Hindlimb muscle (tissue), 1 donor: ENCODE results near the gene SSTR5. TPM values are rescaled to one million over a fixed set of nuclear protein-coding genes. Genes with fewer than 3 reads are reported as not detected.

Experiments
- DNase-seq: peaks from one replicate; pipeline ENCODE4 v3.0.0-alpha.2; 2013
- polyA plus RNA-seq: library from polyadenylated mRNA; unstranded; fragments of 120-200 nt; gene quantifications from one replicate; pipeline ENCODE4 v1.2.1, GENCODE V29; 2013; ENCODE audit not compliant: insufficient read length

The SSTR5 gene
- polyA plus RNA-seq, 1 donor, result not detected

GRCh38 chr16:1040346-1040745 is 32.2 kb upstream of the SSTR5 start:
- no peak for DNase-seq

GRCh38 chr16:1042049-1042744 is 30.4 kb upstream of the SSTR5 start:
- DNase-seq, result no peak

DNA sequence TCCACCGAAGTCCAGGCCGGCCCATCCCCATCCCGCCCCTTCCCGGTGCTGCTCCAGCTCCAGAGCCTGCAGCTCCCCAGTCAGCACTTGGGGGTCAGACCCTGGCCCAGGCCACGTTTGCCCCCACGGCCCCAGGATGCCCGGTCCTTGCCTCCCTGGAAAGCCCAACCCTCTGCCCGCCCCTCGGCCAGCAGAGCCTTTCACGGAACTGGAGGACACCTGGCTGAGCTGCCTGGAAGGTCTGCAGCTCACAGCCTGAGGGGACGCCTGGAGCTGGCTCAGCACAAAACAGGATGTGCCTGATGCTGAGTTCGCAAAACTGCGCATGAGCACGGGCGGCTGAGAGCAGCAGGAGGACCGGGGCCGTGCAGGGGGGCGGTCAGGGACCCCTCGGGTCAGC is 29.7 kb upstream of the SSTR5 start:
- peak; percentile 80 for DNase-seq

DNA sequence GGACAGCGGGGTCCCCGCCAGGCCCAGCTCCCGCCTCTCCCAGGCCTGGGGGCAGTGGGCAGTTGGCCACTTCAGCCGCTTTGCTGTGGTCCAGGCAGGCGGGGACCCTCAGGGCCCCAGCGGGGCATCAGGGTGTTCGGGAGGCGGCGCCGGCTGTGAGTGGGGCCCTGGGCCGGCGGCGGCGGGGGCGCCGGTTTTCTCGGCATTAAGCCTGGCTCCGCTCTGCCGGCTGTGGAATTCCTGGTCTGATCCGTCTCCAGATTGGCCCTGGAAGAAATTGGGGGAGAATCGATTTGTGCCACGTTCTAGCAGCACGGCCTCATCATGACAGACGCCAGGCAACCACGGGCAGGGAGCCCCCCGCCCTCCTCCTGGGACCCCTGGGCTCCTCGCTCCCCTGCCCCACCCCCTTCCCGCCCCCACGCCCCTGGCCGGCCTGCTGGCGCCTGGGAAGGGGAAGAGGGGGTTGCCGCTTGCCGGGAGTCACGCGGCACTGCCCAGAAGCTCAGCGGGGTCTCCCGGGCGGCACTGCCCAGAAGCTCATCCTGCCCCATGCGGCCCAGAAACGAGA is 28.6 kb upstream of the SSTR5 start:
- no peak for DNase-seq

DNA sequence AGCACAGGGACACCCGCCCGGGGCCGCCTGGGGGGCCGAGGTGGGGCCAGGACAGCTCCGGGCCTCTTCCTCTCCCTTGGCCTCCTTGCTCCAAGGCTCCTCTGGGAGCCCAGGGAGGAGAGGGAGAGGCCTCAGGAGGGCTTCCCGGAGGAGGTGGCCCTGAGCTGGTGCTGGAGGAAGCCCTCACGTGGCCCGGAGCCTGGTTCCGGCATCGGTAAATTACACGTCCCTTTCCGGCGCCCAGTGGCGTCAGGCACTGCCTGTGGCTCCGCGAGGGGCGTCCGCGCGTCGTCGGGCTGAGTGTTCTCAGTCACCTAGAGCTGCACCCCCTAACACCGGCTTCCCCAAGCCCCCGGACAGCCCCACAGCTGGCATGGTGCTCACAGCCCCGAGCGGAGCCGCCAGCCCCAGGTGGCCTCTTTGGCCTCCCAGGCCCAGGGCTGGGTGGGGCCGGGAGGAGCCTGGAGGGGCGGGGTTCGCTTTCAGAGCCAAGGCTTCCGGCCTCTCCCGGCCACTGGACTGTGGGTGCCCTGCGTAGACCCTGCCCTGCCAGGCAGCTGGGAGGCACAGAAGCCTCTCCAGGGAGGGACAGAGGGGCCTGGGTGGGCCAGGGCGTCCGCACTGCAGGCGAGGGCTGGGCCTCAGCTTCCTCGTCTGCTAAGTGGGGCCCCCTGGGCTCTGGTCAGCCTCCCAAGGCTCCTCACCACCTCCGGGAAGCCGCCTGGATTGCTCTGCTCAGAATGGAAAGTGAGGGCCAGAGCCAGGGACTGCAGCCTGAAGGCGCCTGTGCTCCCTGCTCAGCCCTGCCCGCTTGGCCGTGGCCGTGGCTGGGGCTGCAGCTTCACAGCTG is 27.9 kb upstream of the SSTR5 start:
- DNase-seq, result no peak

- DNase-seq, result no peak
Measured at GRCh38 chr16:1045310-1045992, 27.1 kb upstream of the SSTR5 start.

DNA sequence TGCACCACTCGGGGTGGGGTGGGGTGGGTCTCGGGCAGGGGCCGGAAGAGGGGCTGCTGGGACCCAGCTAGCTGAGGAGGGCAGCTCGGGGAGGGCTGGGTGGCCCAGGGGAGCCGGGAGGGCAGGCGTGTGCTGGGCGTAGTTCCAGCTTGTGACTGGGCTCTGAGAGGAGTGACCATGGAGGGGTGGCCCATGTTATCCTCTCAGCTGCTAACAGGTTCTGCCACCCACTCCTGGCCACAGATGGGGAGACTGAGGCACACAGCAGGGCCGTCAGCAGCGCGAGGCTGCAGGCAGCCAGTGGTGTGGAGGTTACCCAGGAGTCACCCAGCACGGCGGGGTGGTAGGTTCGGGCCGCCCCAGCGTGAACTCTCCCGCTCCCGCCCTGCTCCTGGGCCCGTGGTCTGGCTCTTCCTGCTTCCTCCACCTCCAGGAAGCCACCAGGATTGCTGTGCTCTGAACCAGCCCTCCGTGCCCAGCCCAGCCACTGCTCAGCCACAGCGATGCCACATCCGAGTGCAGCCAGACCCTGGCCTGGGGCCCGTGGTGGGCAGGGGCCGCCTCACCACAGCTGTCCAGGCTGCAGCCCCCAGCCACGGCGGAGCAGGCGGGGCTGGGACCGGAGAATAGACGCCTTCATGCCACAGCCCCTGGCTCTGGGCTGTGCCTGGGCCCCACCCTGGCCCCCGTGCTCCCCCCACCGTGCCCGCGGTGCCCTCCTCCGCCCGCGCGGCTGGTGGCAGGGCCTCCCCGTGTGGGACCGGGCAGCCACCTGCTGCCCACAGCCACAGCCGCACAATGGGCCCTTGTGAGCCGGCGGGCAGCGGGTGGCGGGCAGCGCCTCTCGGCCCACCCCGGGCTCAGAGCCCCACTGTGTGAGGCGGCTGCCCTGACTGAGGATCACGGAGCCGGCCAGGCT is 26.3 kb upstream of the SSTR5 start:
- DNase-seq, result no peak

- no peak for DNase-seq
Measured at GRCh38 chr16:1047123-1047522, 25.4 kb upstream of the SSTR5 start.

DNA sequence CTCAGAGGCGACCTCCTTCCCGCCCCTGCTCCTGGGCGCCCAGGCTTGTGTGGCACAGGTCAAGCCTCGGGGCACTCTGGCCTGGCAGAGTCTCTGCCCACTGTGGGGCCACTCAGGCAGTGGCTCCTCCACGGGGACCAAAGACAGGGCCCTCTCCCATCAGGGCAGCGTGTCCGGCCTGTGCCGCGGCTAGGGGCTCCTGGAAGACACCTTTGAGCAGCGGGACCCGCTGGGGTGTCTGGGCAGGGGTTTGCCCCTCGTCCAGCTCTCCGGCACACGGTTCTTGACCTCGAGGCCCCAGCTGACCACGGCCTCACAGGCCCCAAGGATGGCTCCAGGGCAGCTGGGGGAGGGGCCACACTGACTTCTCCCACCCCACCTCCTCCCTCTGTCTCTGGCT is 24.7 kb upstream of the SSTR5 start:
- DNase-seq, result no peak

DNA sequence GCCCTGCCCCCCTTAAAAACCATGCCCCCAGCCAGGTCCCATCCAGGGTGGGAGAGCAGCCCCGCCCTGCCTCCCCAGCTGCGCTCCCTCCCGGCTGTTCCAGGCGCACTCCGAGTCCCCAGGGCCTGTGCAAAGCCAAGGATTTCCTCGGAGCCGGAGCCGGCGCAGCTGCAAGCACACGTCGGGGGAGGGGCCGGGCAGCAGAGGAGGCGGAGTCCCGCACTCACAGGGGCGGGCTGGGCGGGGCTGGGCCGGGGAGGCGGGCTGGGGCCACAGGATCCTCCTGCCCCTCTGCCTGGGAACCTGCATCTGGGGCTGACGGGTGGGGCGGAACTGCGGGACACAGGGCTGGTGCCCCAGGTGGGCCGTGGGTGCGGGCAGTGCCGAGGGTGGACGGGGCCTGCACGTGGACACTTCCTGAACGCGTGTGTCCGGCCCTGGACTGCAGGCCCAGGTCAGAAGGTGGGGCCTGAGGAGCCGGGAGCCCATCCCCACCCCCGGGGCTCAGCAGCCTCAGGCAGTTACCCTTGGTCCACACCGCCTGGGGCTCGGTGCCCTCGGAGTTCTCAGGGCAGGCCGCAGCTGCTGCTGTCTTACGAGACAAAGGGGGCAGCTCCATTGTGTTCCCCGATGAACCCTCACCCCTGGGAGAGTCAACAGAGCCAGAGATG is 24.0 kb upstream of the SSTR5 start:
- DNase-seq, result peak; percentile 85

DNA sequence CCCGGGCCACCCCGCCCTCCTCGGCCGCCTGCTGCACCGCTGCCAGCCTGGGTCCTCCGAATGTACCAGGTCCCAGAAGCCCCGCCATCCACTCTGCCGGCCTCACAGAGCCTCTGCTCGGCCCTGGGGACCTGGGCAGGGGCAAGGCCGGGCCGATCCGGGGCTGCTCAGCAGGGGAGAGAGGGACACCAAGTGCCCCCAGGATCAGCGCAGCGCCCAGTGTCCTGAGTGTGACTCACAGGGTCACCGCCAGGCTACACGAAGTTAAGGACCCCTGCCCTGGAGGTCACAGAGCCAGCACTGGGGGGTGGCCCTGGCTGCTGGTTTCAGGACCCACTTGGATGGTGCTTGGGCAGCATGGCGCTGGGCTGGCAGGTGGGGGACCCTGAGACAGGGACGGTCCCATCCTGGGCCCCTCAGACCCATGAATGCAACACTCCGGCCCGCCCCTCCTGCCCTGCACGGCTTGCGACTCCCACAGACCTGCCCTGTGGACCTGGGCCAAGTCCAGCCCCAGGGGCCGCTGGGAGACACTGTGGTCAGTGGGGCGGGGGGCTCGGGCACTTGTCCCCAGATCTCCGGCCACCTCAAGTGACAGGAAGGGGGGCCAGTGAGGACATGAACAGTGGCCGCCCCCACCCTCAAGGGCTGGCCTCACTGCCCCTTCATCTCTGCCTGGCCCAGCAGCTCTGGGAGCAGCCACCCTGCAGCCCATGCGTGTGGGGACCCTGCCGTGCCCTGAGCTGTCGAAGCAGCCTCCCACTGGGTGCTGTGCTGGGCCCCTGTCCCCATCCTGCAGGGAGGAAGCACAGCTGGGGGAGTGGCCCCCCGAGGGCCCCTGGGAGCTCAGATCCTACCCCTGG is 23.2 kb upstream of the SSTR5 start:
- no peak for DNase-seq

DNA sequence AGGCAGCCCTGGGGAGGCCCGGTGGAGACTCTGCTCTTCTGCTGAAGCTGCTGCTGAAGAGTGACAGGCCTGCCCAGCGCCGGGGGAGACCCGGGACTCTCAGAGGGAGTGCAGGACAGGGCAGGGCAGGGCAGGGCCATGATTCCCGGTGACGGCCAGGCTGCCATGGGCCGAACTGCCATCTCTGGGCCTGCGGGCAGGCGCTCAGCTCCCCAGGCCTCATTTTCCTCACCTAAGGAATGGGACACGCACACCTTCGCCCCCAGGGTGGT is 22.6 kb upstream of the SSTR5 start:
- no peak for DNase-seq

- peak; percentile 81 for DNase-seq
Measured at GRCh38 chr16:1050516-1050915, 22.0 kb upstream of the SSTR5 start.

- DNase-seq, result no peak
Measured at GRCh38 chr16:1050921-1051320, 21.6 kb upstream of the SSTR5 start.

DNA sequence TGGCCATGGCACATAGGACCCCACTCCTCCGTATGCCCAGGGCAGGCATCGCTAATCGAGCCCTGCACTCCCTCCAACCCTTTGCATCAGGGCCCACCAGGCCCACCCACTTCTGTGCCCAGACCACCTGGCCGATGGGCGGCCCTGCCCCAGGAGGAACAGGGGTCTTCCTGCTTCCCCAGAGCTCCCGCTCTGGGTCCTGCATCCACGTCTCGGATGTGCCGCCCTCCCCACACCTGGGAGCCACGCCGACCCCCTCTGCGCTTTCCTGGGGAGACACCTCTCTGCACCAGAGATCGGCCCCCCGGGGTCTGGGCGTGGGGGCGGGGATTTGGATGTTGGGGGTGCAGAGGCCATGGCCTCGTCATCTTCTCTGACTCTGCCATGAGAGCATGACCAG is 21.1 kb upstream of the SSTR5 start:
- DNase-seq, result no peak

- no peak for DNase-seq
Measured at GRCh38 chr16:1052721-1053120, 19.8 kb upstream of the SSTR5 start.

DNA sequence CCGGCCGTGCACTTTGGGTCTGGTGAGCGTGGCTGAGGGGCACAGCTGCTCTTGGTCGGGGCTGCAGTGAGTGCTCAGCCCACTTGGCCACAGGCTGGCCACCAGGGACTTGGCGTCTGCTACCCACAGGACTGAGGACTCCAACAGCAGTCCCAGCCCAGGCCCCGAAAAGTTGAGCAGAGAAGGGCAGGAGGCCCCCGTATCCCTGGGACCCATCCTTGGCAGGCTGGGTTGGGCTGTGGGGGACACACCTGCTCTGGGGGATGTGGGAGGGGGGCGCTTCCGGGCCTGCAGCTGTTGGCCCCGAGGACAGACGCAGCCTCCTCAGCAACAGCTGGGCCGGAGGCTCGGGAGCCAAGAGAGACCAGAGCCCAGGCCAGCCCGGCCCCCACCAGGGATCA is 19.4 kb upstream of the SSTR5 start:
- DNase-seq, result peak; percentile 74

DNA sequence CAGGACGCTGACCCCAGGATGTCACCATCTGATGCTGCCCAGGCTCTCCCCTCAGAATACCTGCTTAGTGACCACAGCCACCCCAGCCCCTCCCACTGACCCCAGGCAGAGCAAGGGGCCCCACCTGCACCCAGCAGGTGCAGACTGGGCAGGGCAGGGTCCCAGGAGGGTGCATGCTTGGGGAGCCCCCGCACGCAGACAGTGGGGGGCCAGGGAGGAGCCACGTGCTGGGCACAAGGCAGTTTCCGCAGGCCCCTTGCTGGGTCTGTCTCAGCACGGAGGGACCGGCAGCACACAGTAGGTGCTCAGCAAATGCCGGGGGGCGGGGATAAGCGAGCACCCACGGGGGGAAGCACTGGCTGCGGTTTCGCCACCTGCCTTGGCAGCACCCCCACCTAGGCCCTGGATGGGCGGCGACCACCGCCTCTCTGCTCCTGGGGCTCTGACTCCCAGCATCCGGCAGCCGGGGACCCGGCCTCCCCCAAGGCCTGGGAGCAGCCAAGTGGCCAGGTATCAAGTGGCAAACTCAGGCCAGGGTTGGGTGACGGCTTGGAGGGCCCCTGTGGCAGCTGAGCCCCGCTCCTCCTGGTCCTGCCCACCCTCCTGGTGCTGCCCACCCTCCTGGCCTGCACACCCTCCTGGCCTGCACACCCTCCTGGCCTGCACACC is 18.7 kb upstream of the SSTR5 start:
- DNase-seq, result no peak

DNA sequence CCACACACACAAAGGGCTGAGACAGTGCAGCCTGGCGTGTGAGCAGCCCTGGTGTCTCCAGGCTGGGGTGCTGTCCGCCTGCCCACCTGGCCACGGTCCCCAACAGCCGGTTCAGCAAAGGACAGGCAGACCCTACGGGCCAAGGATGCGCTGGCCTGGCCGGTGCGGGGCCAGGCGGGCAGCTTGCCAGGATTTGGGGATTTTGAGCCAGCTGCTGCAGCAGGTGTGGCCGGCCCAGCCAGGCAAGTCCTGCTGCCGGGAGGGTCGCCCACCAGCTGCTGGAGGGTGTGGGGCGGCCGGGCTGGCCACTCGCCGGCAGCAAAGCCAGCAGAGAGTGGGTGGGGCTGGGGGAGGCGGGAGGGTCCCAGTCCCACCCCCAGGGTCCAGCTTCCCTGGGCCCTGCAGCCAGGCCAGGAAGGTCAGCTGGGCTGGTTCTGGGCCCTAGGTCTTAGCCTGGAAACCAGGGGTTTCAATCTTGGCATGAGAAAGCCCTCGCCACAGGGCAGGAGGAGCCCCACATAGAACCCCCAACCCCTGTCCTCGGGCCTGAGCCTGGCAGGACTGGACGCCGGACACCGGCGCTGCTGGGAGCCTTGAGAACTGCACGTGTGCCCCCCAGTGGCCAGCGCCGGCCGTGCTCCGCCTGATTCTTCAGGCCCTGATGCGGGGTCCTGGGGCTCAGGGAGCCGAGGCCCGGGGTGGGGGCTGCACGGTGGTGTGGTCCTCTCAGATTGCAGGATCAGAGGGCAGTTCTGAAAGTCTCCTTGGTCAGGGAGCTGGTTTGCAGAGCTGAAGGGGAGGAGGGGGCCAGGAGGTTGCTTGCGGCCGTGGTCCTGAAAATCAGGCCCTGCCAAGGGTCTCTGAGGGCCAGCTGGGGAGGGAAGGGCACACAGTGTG is 17.6 kb upstream of the SSTR5 start:
- peak; percentile 78 for DNase-seq
